MCF 10A (cell line): ENCODE data around the gene ADGB. TPM values are rescaled to one million over a fixed set of nuclear protein-coding genes. Genes with fewer than 3 reads are reported as not detected.

Experiments
- BruUV-seq: library from RNA; stranded (reverse); fragments of 400-500 nt; replicated peaks from 2 replicates; lab custom pipeline; 2021; lab: Mats Ljungman, UMichigan
- CTCF ChIA-PET: fragments of 300-600 bp; sonication (Branson Sonifier 250); formaldehyde crosslinking; extraction: SDS; loops from one replicate; lab custom pipeline; 2021; ENCODE audit warnings: antibody characterized with exemption, inconsistent platforms; lab: Yijun Ruan, JAX
- POLR2A ChIA-PET: fragments of 300-600, 350-650 bp; sonication (Branson Sonifier 250); formaldehyde crosslinking; extraction: SDS; loops from one replicate; lab custom pipeline; 2020; ENCODE audit warnings: antibody characterized with exemption, inconsistent platforms; lab: Yijun Ruan, JAX
- DNase-seq: peaks from one replicate; pipeline ENCODE4 v3.0.0-alpha.2; 2018; ENCODE audit not compliant: unreplicated experiment
- H3K27ac Mint-ChIP-seq: one replicate; pipeline ENCODE4 v1.8.0; 2022; ENCODE audit warnings: mild to moderate bottlenecking, low read depth, mixed read lengths; ENCODE audit not compliant: unreplicated experiment
- H3K27me3 Mint-ChIP-seq: one replicate; pipeline ENCODE4 v1.8.0; 2022; ENCODE audit warnings: mixed read lengths; ENCODE audit not compliant: insufficient read depth, unreplicated experiment
- H3K36me3 Mint-ChIP-seq: one replicate; pipeline ENCODE4 v1.8.0; 2022; ENCODE audit warnings: mild to moderate bottlenecking, moderate library complexity, mixed read lengths; ENCODE audit not compliant: insufficient read depth, unreplicated experiment
- H3K4me1 Mint-ChIP-seq: one replicate; pipeline ENCODE4 v1.8.0; 2022; ENCODE audit warnings: mixed read lengths; ENCODE audit not compliant: insufficient read depth, unreplicated experiment
- H3K4me3 Mint-ChIP-seq: one replicate; pipeline ENCODE4 v1.8.0; 2022; ENCODE audit warnings: mild to moderate bottlenecking, moderate library complexity, mixed read lengths; ENCODE audit not compliant: unreplicated experiment
- H3K9me3 Mint-ChIP-seq: one replicate; pipeline ENCODE4 v1.8.0; 2022; ENCODE audit warnings: mixed read lengths; ENCODE audit not compliant: unreplicated experiment
- CTCF ChIP-seq: fragments of 200-600 bp; IDR thresholded peaks from one replicate; pipeline ENCODE4 v1.8.0; 2022; ENCODE audit warnings: antibody characterized with exemption, mild to moderate bottlenecking; ENCODE audit not compliant: unreplicated experiment
- intact Hi-C: fragments of 100-400 bp; cut with micrococcal nuclease; formaldehyde crosslinking; loops from 2 replicates; pipeline ENCODE4 v1.14.1; 2022
- total RNA-seq: library from RNA; stranded (reverse); gene quantifications from 2 replicates; pipeline ENCODE4 v1.2.3, GENCODE V29; 2022

The ADGB gene
- total RNA-seq, 1 experiment from 2014 or later = not detected

GRCh38 chr6:146768722-146769121 lies 169.9 kb downstream of the ADGB start:
- H3K9me3 Mint-ChIP-seq = no peaks in the 10 kb centered on the region
- CTCF ChIA-PET = no interaction called here

GRCh38 chr6:146770275-146770964 lies 171.6 kb downstream of the ADGB start:
- POLR2A ChIA-PET = no interaction called here
- DNase-seq = no peak
- no peak overlapping the region for H3K4me3 Mint-ChIP-seq
- H3K36me3 Mint-ChIP-seq = no peaks in the 10 kb centered on the region
- no peak for TF ChIP-seq CTCF
- H3K9me3 Mint-ChIP-seq = no peaks in the 10 kb centered on the region
- BruUV-seq = no TSS peak
- no peaks in the 10 kb centered on the region for H3K4me1 Mint-ChIP-seq
- no peaks in the 10 kb centered on the region for H3K27me3 Mint-ChIP-seq
- intact Hi-C loops = no loop called here
- H3K27ac Mint-ChIP-seq = no peak overlapping the region
- CTCF ChIA-PET = no interaction called here

More at GRCh38 chr6:146768722-146769121, 169.9 kb downstream of the ADGB start:
- TF ChIP-seq CTCF = no peak
- no peak for DNase-seq
- intact Hi-C loops = no loop called here
- no TSS peak for BruUV-seq
- peaks cover 10% of the 10 kb centered on the region for H3K27me3 Mint-ChIP-seq
- no peak overlapping the region for H3K4me3 Mint-ChIP-seq
- no peak overlapping the region for H3K27ac Mint-ChIP-seq
- no peaks in the 10 kb centered on the region for H3K4me1 Mint-ChIP-seq
- POLR2A ChIA-PET = no interaction called here
- H3K36me3 Mint-ChIP-seq = no peaks in the 10 kb centered on the region

GRCh38 chr6:146770965-146771735 lies 172.4 kb downstream of the ADGB start:
- Mint-ChIP-seq H3K9me3 (no peaks in the 10 kb centered on the region), H3K27ac (no peak overlapping the region), H3K36me3 (no peaks in the 10 kb centered on the region), H3K27me3 (no peaks in the 10 kb centered on the region), H3K4me1 (no peaks in the 10 kb centered on the region), H3K4me3 (no peak overlapping the region)
- intact Hi-C loops = no loop called here
- no TSS peak for BruUV-seq
- ChIA-PET CTCF (no interaction called here), POLR2A (no interaction called here)
- no peak for DNase-seq
- no peak for TF ChIP-seq CTCF

GRCh38 chr6:146775220-146775619 lies 176.4 kb downstream of the ADGB start:
- no peaks in the 10 kb centered on the region for H3K36me3 Mint-ChIP-seq
- intact Hi-C loops = no loop called here

More at GRCh38 chr6:146775220-146775619, 176.4 kb downstream of the ADGB start:
- H3K27me3 Mint-ChIP-seq = no peaks in the 10 kb centered on the region
- H3K27ac Mint-ChIP-seq = no peak overlapping the region
- no TSS peak for BruUV-seq
- no peaks in the 10 kb centered on the region for H3K4me1 Mint-ChIP-seq
- ChIA-PET CTCF (interaction anchor here (0.9 to 1.4 kb wide), 2 partner anchors 10 to 76 kb away, joined by 3 to 4 read pairs; no protein-coding TSS in a partner anchor), POLR2A (no interaction called here)
- no peaks in the 10 kb centered on the region for H3K9me3 Mint-ChIP-seq
- TF ChIP-seq CTCF = no peak
- H3K4me3 Mint-ChIP-seq = no peak overlapping the region
- peak; percentile 15 for DNase-seq
